Type B pancreatic cell (in vitro differentiated cells): ENCODE measurements around the gene TRAF3. TPM values are rescaled to one million over a fixed set of nuclear protein-coding genes. Genes with fewer than 3 reads are reported as not detected.
A peak's percentile ranks its signal among the peaks of the same experiment; 100 is the strongest.

Experiments
- DNase-seq: peaks from one replicate; pipeline ENCODE4 v3.0.0; 2021; ENCODE audit warnings: mixed read lengths; ENCODE audit not compliant: unreplicated experiment; ENCODE audit errors: extremely low spot score
- H3K27ac Mint-ChIP-seq: 2 replicates; pipeline ENCODE4 v1.8.0; 2021; ENCODE audit warnings: mild to moderate bottlenecking, mixed read lengths
- H3K27me3 Mint-ChIP-seq: 2 replicates; pipeline ENCODE4 v1.8.0; 2021; ENCODE audit warnings: mixed read lengths
- H3K36me3 Mint-ChIP-seq: 2 replicates; pipeline ENCODE4 v1.8.0; 2021; ENCODE audit warnings: mixed read lengths
- H3K4me1 Mint-ChIP-seq: one replicate; pipeline ENCODE4 v1.8.0; 2021; ENCODE audit warnings: mixed read lengths; ENCODE audit not compliant: unreplicated experiment
- H3K4me3 Mint-ChIP-seq: 2 replicates; pipeline ENCODE4 v1.8.0; 2021; ENCODE audit warnings: mild to moderate bottlenecking, mixed read lengths
- H3K9me3 Mint-ChIP-seq: 2 replicates; pipeline ENCODE4 v1.8.0; 2021; ENCODE audit warnings: mixed read lengths
- total RNA-seq: library from RNA; stranded (reverse); gene quantifications from 2 replicates; pipeline ENCODE4 v1.2.1, GENCODE V29; 2021; ENCODE audit warnings: low replicate concordance
- TF ChIP-seq, protein P1 (sequence below): fragments of 200-600 bp; sonication (generic); conservative IDR thresholded peaks from 2 replicates; pipeline ENCODE4 v1.5.0; 2021; ENCODE audit warnings: antibody characterized with exemption, mild to moderate bottlenecking

TRAF3 gene
- total RNA-seq, 1 donor from 2014 or later = 24.0 TPM

DNA sequence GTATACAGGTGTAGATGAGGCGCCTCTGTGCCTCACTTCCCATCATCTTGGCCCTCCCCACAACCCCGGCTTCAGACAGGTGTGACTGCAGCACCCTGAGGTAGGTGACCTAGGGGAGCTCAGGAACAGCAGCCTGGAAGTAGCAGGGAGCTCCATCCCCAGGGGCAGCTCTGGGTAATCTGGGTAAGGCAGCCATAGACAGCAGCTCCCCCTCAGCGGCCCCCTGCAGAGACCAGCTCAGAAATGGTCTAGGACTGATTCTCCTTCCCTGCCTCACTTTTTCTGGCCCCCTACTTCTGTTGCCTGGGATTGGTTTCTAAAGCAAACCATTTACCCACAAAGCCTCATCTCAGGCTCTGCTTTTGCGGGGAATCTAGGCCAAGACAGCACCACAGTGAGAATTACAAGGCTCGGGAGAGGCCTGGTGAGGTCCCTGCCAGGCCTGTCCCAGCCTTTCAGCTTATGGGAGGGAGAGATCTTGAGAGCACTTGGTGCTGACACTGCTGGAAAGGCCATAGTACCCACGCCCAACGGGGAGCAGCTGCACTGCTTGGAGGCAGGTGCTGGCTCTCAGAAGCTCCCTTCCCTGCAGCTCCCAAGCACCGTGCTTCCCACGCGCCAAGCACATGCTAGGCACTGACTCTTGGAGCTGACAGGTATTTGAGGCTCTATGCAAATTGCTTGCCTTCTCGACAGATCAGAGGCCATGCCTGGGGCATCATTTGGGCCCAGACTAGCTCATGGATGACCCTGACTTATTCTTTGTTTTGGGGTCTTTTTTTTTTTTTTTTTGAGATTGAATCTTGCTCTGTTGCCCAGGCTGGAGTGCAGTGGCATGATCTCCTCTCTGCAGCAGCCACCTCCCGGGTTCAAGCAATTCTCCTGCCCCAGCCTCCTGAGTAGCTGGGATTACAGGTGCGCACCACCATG lies 45.1 kb upstream of the TRAF3 start:
- no peak for DNase-seq
- Mint-ChIP-seq H3K9me3 (no peaks in the 10 kb centered on the region), H3K36me3 (peaks cover 8% of the 10 kb centered on the region), H3K4me3 (no peak overlapping the region), H3K4me1 (no peaks in the 10 kb centered on the region), H3K27me3 (no peaks in the 10 kb centered on the region), H3K27ac (no peak overlapping the region)
- TF ChIP-seq, protein P1, sequence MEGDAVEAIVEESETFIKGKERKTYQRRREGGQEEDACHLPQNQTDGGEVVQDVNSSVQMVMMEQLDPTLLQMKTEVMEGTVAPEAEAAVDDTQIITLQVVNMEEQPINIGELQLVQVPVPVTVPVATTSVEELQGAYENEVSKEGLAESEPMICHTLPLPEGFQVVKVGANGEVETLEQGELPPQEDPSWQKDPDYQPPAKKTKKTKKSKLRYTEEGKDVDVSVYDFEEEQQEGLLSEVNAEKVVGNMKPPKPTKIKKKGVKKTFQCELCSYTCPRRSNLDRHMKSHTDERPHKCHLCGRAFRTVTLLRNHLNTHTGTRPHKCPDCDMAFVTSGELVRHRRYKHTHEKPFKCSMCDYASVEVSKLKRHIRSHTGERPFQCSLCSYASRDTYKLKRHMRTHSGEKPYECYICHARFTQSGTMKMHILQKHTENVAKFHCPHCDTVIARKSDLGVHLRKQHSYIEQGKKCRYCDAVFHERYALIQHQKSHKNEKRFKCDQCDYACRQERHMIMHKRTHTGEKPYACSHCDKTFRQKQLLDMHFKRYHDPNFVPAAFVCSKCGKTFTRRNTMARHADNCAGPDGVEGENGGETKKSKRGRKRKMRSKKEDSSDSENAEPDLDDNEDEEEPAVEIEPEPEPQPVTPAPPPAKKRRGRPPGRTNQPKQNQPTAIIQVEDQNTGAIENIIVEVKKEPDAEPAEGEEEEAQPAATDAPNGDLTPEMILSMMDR = no peak

DNA sequence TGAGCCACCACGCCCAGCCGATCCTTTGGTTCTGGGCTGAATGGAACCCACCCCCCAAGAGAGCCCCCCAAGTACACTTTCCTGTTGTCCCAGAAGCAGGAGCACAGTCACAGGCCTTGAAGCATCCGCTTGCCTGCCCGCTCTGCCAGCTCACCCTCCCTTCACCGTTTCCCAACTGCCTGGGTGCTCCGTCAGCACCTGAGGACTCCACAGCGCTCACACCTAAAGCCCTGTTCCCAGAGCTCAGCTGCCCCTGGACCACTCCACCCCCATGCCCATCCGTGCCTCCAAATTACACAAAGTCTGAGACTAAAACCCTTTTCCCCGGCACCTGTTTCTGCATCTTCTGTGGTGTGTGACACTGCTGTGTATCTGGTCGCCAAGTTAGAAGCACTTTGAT lies 44.3 kb upstream of the TRAF3 start:
- DNase-seq = no peak
- no peak overlapping the region for H3K4me3 Mint-ChIP-seq
- TF ChIP-seq, protein P1 = no peak
- no peaks in the 10 kb centered on the region for H3K9me3 Mint-ChIP-seq
- no peak overlapping the region for H3K27ac Mint-ChIP-seq
- peaks cover 6% of the 10 kb centered on the region for H3K36me3 Mint-ChIP-seq
- H3K4me1 Mint-ChIP-seq = no peaks in the 10 kb centered on the region
- H3K27me3 Mint-ChIP-seq = no peaks in the 10 kb centered on the region

DNA sequence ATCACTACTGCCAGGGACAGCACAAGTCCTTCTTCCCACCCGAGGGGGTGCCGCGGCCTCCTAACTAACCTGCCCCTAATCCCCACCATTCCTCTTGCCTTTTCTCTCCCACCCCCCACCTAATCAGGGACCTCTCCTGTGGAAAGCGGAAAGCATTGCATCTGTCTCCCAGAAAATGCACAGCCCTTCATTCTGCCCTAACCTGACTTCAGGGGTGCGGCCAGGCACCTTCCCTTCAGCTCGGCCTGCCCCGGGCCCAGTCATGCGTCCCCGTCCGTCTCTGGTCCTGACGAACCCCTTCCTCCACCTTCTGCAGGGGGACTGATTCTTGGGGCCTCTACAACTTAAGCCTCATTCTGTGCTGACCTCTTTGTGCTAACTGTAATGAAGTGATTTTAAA lies 43.9 kb upstream of the TRAF3 start:
- Mint-ChIP-seq H3K36me3 (peaks cover 7% of the 10 kb centered on the region), H3K4me3 (no peak overlapping the region), H3K27ac (no peak overlapping the region), H3K4me1 (no peaks in the 10 kb centered on the region), H3K9me3 (no peaks in the 10 kb centered on the region), H3K27me3 (no peaks in the 10 kb centered on the region)
- DNase-seq = no peak
- TF ChIP-seq, protein P1 = no peak

DNA sequence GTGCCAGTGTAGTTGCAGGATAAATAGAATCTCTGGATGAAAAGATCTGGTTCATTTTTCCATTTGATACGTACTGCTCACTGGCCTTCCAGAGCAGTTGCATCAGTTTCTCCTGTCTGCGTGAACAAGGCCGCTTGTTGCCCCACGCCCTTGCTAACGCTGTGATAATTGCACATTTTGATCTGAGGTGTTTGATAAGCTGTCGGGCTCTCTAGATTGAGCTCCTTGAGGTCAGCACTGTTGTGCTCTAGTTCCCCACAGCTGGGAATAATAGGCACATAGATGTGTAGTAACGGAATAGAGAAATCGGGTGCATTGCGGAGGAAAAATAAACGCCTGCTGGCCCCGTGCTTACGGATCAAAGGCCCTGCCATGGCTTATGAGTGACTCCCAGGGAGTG lies 42.8 kb upstream of the TRAF3 start:
- H3K27ac Mint-ChIP-seq = peak overlapping the region; percentile 40
- H3K36me3 Mint-ChIP-seq = peaks cover 7% of the 10 kb centered on the region
- DNase-seq = no peak
- no peaks in the 10 kb centered on the region for H3K27me3 Mint-ChIP-seq
- TF ChIP-seq, protein P1 = no peak
- no peak overlapping the region for H3K4me3 Mint-ChIP-seq
- H3K9me3 Mint-ChIP-seq = no peaks in the 10 kb centered on the region
- no peaks in the 10 kb centered on the region for H3K4me1 Mint-ChIP-seq

DNA sequence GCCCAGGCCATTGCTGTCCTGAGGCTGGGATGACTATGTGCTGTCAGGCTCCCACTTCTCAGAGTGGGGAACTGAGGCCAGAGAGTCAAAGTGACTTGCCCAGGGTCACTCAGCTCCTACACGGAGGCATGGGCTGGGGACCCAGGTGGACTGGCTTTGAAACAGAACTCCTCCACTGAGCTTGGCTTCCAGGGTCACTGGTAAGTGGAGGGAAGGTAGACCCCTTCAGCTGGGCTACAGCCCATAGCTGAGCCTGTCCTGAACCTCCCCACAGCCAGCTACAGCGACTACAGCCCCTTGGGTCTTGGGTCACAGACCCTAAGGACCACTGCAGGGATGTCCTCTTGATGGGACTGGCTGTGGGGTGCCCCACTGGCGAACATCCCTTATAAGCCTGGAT lies 40.3 kb upstream of the TRAF3 start:
- Mint-ChIP-seq H3K27me3 (no peaks in the 10 kb centered on the region), H3K36me3 (peaks cover 7% of the 10 kb centered on the region), H3K27ac (no peak overlapping the region), H3K9me3 (no peaks in the 10 kb centered on the region), H3K4me1 (no peaks in the 10 kb centered on the region), H3K4me3 (no peak overlapping the region)
- TF ChIP-seq, protein P1 = no peak
- no peak for DNase-seq
